ENCODE results near the gene PTCHD4. TPM values are rescaled to one million over a fixed set of nuclear protein-coding genes. Genes with fewer than 3 reads are reported as not detected.

The PTCHD4 gene
- total and polyA plus RNA-seq, 2 of the 13 experiments (the other 11 are each of a cell fraction or from before 2014, with no cell fraction given) = 28.4 to 32.9 TPM

- no peaks in the 10 kb centered on the region for H3K36me3 ChIP-seq (replicated peaks in 1 of 2; ENCODE audit: control insufficient read depth in 1 of 2, insufficient read depth in 2 of 2, low read length in 2 of 2)
- FAIRE-seq (no peak), ATAC-seq (peak; percentile 64), DNase-seq (ENCODE audit: low spot score) (peak; percentile 25)
- no peaks in the 10 kb centered on the region for H3K9me3 ChIP-seq (ENCODE audit: low read length)
- no peaks in the 10 kb centered on the region for H4K20me1 ChIP-seq (ENCODE audit: insufficient read depth, low read length)
- peak overlapping the region; percentile 97 for H3K27ac ChIP-seq (ENCODE audit: extremely low read length, insufficient read depth, low read length)
- CTCF ChIA-PET (ENCODE audit: low intra/inter-chr PET ratio, low total read pairs) = no interaction called here
- H3K4me3 ChIP-seq (replicated peaks in 1 of 3; ENCODE audit: insufficient read depth in 1 of 3, low read depth in 2 of 3, low read length in 3 of 3) = peak overlapping the region; percentile 59 to 93 (median 70)
- peak overlapping the region; percentile 97 for H3K9ac ChIP-seq (ENCODE audit: insufficient read depth, low read depth, low read length)
- 2% methylated on average over 3 of the region's 3 CpGs for WGBS (ENCODE audit: low lambda C conversion rate)
- H3K79me2 ChIP-seq (ENCODE audit: insufficient read depth, low read length) = peaks cover 49% of the 10 kb centered on the region
- BruUV-seq (replicated peaks) = TSS peak; percentile 57
- peaks cover 43% of the 10 kb centered on the region for H3K4me1 ChIP-seq (ENCODE audit: insufficient read depth, low read length)
- POLR2A ChIA-PET = no interaction called here
- intact Hi-C loops (cut with micrococcal nuclease; ENCODE audit: unreplicated experiment) = loop anchor here (2.0 to 5.0 kb wide), 2 partner anchors 38 to 103 kb away; no protein-coding TSS in a partner anchor
- no peak overlapping the region for H2AFZ ChIP-seq (ENCODE audit: low read length)
- no peaks in the 10 kb centered on the region; a peak in 2 of 5 replicates for H3K27me3 ChIP-seq (ENCODE audit: control insufficient read depth in 1 of 2, insufficient read depth in 2 of 2, low read length in 2 of 2)
- in situ Hi-C loops (cut with HindIII; ENCODE audit: extremely low pct_ligation_motif_present, low pct_unique_long_range_greater_than_20kb) = no loop called here
- H3K4me2 ChIP-seq (ENCODE audit: low read depth, low read length) = peak overlapping the region; percentile 73
- TF ChIP-seq ATF4 (CRISPR knock-in tag; IDR thresholded peaks at IDR 0.05) (peak in 1 of 2 experiments; percentile 42; a peak in 1 of 4 replicates), HMG20A (CRISPR knock-in tag; IDR thresholded peaks at IDR 0.05; ENCODE audit: borderline replicate concordance) (peak; percentile 26; the same call in 1 of the 2 replicates), ARID2 (CRISPR knock-in tag; IDR thresholded peaks at IDR 0.05; ENCODE audit: borderline replicate concordance) (no peak), ZNF3 (CRISPR knock-in tag; IDR thresholded peaks at IDR 0.05) (0 out of 2 replicates have a peak, but pooled peaks have one; percentile 9), ELF3 (CRISPR knock-in tag; IDR thresholded peaks at IDR 0.05) (peak; percentile 46), PPARG (CRISPR knock-in tag; conservative IDR thresholded peaks at IDR 0.05) (0 out of 2 replicates have a peak, but pooled peaks have one; percentile 25), HDAC1 (CRISPR knock-in tag; IDR thresholded peaks at IDR 0.05) (peak; percentile 44; the same call in 1 of the 2 replicates), FOXK1 (CRISPR knock-in tag; IDR thresholded peaks at IDR 0.05; ENCODE audit: borderline replicate concordance, low read depth) (0 out of 2 replicates have a peak, but pooled peaks have one; percentile 37), ZSCAN5A (CRISPR knock-in tag; IDR thresholded peaks at IDR 0.05; ENCODE audit: borderline replicate concordance) (no peak), SMARCE1 (IDR thresholded peaks at IDR 0.05; ENCODE audit: borderline replicate concordance) (no peak), GATAD2A (CRISPR knock-in tag; IDR thresholded peaks at IDR 0.05) (peak; percentile 55; the same call in 1 of the 2 replicates), CENPT (CRISPR knock-in tag; IDR thresholded peaks at IDR 0.05; ENCODE audit: low read depth) (no peak), FOXP1 (IDR thresholded peaks at IDR 0.05) (no peak), FOXP1 (CRISPR knock-in tag; IDR thresholded peaks at IDR 0.05) (0 out of 2 replicates have a peak, but pooled peaks have one; percentile 43), FOXA3 (CRISPR knock-in tag; IDR thresholded peaks at IDR 0.05) (peak; percentile 41; the same call in 1 of the 2 replicates), NFE2L2 (IDR thresholded peaks at IDR 0.05; ENCODE audit: low read length) (no peak), ZBTB26 (CRISPR knock-in tag; IDR thresholded peaks at IDR 0.05; ENCODE audit: borderline replicate concordance) (no peak), HOXA5 (CRISPR knock-in tag; IDR thresholded peaks at IDR 0.05) (0 out of 2 replicates have a peak, but pooled peaks have one; percentile 20), ZNF329 (CRISPR knock-in tag; IDR thresholded peaks at IDR 0.05; ENCODE audit: low read depth) (no peak), EZH2 (conservative IDR thresholded peaks at IDR 0.05; ENCODE audit: low read depth, low read length) (no peak), NCOR1 (IDR thresholded peaks at IDR 0.05; ENCODE audit: borderline replicate concordance, low read length) (0 out of 2 replicates have a peak, but pooled peaks have one; percentile 8), ZBTB25 (CRISPR knock-in tag; IDR thresholded peaks at IDR 0.05) (0 out of 2 replicates have a peak, but pooled peaks have one; percentile 20), ZFYVE20 (CRISPR knock-in tag; IDR thresholded peaks at IDR 0.05; ENCODE audit: borderline replicate concordance, low read depth) (no peak)
Measured at GRCh38 chr6:48109944-48110343, 1.1 kb downstream of the PTCHD4 start.

All from HepG2 (cell line).